HG02840 (cell line): ENCODE measurements around the gene FDPS.
A peak's percentile ranks its signal among the peaks of the same experiment; 100 is the strongest.

Source experiments
- ATAC-seq: cut with Tn5 transposase; IDR thresholded peaks from one replicate; pipeline ENCODE4 v1.9.1; 2021; ENCODE audit warnings: mild to moderate bottlenecking, moderate library complexity, moderate number of reproducible peaks; ENCODE audit not compliant: unreplicated experiment, low FRiP score

FDPS gene

DNA sequence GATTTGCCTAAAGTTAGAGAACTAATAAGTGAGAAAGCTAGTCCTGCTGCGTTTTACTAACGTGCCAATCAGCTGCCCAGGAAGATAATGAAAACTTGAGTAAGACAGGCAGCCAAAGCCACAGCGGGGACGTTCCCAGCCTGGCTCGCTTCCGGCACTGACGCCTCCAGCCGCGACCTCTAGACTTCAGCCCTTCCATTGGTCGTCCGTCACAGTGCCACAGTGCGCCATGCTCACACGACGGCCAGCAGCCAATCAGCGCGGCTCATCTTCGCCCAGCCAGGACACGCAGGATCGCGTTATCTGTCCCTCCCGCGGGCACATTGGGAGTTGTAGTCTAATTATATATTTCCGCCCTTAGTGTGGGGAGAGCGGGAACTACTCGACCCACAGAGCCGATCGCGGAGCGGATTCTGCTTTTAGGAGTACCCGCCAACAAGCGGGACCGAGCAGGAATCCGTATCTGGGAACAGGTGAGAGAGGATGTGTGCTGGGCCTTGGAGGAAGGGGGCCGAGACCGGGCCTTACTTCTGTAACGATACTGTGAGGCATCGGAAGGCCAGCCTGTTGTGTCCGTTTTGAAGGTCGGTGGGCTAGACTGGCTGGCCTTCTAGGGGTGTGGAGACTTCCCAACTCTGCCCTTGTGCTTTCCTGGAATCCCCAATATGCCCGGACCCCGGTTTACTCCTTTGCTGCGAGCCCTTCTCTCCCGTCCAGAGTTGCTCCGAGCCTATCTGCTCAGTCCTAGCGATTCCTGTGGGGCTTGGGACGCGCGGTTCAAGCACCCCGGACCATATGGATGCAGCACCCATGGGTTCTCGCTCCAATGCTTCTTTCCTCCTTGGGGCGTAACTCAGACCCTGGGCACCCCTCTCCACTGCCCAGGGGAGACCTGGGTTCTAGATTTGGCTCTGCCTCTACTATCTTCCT is at the start of gene FDPS:
Gene FDPS, plus strand, starts transcription at position 374 of the 930 bp plus-strand sequence. CDS start 924 bp downstream, outside the sequence.
- ATAC-seq = peak; percentile 94

DNA sequence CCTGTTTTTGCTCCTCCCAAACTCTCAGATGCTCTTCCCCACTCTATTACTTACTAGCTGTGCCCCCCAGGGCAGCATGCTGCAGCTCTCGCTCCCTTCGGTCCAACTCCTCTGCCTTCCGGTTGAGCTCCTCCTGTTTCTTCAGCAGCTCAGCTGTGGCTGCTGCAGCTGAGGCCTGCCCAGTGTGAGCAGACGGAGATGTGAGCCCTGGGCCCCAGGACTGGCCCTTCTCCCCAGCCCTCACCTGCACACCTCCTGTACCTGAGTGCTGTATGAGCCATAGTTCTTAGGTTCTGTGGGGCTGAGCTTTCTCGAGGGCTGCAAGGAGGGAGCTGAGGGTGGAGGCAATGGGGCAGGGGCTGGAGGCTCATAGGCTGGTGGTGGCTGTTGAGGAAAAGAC is 48.4 kb upstream of the FDPS start:
- no peak for ATAC-seq

DNA sequence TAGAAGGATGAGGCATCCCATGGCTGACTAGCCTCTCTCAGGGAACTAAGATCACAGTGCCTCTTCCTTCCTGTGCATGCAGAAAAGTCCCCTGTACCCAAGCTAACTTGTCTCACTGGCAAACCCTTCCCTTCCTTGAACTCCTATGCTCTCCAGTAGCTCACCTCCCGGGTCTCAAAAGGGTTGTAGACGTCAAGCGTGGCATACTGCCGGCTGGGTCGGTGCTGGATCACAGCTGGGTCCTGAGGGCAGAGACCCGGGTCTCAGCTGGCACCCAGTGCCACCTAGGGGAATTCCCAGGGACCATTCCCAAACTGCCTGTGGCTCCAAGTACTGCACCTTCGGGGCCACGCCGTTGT is 47.2 kb upstream of the FDPS start:
- ATAC-seq = no peak

DNA sequence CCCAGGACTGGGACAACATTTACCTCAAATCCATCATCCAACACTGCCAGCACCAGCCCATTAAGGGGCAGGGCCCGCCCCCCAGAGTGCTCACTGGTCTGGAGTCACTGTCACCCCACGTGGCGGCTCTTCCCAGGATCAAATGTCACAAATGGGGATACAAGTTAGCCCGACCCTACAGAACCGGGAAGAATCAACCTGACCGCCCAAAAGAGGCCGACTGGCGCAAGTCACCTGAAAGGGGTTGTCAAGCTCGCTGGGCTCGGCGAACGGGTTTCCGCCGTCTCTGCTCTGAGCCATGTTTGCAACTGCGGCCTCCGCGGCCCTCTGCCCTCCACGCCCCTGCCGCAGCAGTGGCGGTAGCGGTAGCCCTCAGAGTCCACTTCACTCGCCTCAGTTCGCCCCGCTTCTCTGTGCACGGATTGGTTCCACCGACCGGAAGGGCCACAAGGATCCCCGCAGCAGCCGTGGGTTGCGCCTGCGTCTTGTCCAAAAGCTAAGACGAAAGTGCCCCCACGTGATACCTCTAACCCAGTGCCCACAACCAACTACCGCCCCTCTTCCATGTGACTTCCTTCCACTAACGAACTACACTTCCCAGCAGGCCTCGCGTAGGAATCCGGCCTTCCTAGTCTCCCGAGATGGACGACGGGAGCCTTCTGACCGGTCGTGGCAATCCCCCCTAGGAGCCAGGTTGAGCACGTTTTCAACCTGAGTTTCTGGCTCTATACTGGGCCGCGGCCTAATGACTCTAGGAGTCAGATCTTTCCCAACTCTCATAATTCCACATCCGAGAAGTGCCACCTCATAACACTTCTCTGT is 46.6 kb upstream of the FDPS start, which contains the start of gene SCAMP3:
Gene SCAMP3, minus strand, starts transcription at position 509 of the 822 bp plus-strand sequence. Its CDS starts 209 bp downstream, at position 300.
- peak; percentile 88 for ATAC-seq

DNA sequence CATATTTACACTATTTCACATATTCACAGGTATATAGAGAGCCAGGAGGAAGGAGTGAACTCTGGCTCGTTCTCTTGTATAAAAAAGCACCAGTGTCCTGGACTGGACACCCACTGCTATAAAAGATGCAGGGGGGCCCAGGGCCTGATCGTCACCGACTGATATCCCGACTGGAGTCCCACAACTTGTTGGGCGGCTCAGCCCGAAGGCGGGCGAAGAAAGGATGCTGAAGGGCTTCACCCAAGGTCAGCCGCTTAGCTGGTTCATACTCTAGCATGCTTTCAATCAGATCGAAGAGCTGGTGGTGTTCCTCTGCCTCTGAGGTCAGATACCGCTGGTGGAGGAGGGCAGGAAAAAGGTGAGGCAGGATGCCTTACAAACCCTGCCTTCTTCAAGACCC is 45.6 kb upstream of the FDPS start:
- ATAC-seq = no peak

DNA sequence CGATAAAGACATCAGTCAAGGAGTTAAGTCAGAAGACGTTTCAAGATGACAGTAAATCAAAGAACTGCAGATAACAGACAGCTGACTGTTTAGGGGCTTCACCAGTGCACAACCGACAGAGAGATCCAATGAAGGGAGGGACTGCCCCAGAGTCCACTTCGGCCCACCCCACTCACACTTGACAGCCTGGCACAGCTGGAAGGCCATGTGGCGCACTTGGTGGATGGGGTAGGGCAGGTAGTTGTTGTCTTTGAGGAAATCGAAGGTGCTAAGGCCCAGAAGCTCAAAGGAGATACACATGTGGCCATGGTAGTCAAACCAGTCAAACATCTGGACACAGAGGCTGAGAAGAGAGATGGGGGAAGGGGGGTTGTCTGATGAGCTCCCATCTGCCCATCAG is 42.1 kb upstream of the FDPS start:
- ATAC-seq = no peak

DNA sequence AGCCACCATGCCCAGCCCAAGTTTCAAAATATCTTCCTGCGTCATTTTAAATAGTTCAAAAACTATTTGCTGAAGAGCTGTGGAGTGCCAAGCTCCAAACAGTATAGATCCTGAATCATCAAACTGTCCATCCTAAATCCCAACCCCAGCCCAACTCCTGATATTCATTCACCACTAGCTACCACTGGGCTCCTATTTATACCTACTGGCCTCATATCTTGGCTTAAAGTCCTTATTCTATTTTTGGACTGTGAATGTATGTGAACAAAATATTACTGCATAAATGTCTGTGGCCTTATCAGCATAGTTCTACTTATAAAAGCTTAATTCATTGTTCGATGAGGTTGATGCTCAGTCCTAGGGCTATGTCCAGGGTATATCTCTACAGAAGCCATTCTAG is 41.3 kb upstream of the FDPS start:
- ATAC-seq = no peak

GRCh38 chr1:155268630-155269029 is 40.0 kb upstream of the FDPS start:
- ATAC-seq = no peak

DNA sequence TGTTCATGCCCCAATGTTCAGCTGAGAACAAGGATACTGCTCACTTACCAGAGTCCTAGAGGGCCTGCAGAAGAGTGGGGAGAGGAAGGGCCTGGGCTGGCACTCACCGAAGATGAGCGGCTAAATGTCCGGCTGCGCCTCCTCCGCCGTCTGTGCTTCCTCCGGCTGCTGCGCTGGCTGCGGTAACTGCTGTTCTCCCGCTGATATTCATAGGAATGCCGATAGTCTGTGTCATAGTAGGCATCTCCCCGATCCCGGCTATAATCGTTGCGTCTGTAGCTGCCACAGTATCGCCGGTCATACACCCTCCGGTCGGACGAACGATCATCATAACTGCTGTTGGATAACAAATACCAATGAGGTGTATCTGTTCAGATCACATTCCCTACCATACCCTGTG is 39.3 kb upstream of the FDPS start:
- ATAC-seq = no peak

DNA sequence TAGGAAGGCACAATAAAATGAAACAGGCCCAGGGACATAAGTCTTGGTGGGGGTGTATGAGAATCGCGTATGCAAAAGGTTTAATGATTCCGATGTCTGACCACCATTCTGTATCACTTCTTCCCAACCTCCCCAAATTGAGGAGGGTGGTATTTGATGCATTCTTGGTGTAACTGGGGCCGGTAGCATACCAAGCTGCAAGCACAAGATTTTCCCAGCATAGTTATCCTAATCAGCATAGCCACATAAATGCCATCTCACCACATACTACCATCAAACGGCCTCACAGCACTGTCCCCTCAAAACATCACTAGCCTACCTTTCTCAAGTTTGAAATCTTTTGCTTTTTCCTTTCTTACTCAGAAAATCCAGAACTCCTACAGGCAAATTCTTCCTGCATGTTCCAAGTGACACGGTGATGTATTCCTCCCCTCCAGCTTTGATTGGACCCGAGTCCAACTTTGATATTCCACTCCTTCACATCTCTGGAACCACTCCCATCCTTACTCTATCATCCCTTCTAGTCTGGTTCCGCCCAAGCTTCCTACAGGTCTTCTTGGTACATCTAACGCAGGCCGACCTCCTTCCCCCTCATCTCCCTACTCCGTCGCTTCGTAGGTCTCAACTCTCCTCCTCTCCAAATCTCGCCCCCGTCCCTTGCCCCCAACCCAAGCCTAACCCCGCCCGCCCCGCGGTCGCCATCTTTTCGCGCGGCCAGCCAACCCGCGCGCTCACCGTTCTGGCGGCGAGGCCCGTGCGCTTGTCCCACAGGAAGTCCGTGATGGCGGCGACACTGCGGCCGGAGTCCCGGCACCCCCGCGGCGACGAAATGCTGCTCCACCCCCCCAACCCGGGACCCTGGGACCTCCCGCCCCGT is 36.0 kb upstream of the FDPS start:
- ATAC-seq = peak; percentile 27

- ATAC-seq = peak; percentile 70
Measured at GRCh38 chr1:155273343-155274245, 35.1 kb upstream of the FDPS start, which contains the start of gene CLK2. TSS of gene CLK2 (minus strand) at chr1:155273504. CDS start at chr1:155270977, 2,527 bp downstream.

DNA sequence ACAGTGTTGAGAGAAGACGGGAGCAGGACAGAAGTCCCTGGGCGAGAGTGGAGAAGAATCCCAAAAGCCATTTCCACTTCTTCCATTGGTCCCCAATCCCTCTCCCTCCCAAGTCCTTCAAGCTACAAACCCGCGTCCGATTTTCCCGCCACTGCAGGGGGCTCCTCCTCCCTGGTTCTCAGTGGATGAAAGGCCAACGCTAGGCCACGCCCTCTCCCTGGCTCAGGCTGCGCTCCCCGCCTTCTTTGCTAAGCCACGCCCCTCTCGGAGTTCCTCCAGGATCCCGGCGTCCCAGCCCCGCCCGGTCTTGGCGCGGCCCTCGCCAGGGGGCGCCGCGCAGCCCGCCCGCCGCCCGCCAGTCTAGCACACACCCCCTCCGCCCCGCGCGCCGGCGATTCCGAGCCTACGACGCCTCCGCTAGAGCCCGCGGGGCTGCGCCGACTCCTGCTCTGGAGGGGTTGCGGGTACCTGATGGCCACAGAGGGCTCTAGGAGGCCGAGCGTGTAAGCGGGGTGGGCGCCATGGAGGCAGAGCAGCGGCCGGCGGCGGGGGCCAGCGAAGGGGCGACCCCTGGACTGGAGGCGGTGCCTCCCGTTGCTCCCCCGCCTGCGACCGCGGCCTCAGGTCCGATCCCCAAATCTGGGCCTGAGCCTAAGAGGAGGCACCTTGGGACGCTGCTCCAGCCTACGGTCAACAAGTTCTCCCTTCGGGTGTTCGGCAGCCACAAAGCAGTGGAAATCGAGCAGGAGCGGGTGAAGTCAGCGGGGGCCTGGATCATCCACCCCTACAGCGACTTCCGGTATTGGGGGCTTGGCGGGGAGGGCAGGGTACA is 31.4 kb upstream of the FDPS start, which contains the start of gene HCN3:
Gene HCN3, plus strand, starts transcription at position 394 of the 832 bp plus-strand sequence. Its CDS starts 128 bp downstream, at position 522.
- peak; percentile 72 for ATAC-seq

DNA sequence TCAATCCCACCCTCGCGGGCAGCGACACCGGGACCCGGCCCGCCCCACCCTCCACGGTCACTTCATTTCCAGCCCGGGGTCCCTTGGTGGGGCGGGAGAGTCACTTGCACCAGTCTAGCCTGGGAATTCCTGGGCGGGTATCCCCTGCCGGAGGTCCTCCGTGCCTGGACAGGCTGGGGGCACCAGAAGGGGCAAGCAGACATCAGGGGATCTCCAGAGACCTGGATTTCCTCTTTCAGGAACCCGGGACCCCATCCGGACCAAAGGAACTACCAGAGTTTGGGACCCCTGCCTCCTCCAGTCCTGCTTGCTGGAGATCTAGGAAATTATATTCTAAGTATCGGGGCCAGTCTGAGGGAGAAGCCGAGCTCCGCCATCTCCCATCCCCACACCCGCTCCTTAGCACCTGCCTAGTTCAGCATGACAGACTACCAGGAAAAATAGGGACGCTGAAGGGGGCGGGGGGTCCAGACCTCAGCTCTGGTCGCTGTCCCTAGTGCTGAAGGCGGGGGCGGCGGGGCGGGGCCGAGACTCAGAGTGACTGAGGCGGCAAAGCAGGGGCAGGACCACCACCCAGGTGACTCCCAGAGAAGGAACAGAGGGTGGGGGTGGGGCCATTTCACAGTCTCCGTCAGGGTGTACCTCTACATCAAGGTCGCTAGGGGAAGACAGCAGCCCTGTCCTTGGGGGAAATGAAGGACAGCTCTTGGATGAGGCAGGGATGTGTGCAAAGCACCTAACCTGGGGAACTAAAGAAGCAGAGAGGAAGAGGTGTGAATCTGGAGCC is 30.6 kb upstream of the FDPS start:
- no peak for ATAC-seq

- ATAC-seq = no peak
Measured at GRCh38 chr1:155278689-155279160, 29.9 kb upstream of the FDPS start.

- ATAC-seq = no peak
Measured at GRCh38 chr1:155279268-155279667, 29.4 kb upstream of the FDPS start.

GRCh38 chr1:155282488-155283091 is 26.1 kb upstream of the FDPS start:
- ATAC-seq = no peak

DNA sequence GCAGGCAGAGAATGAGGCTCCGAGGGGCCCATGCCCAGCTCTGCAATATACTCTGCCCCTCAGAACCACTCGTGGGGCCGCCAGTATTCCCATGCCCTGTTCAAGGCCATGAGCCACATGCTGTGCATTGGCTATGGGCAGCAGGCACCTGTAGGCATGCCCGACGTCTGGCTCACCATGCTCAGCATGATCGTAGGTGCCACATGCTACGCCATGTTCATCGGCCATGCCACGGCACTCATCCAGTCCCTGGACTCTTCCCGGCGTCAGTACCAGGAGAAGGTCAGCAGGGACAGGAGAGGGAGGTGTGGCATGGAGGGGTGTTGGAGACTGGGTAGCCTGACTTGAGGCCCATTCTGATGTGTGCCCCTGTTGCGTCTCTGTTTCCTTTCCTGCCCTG is 24.2 kb upstream of the FDPS start:
- no peak for ATAC-seq
